AG10803 (cell line): ENCODE data around the gene WASL.
"Not testable (repeated sequence)": the region's sequence is repeated elsewhere in the genome, so short reads cannot be mapped to it uniquely, and the experiment has no call there.

ENCODE experiments used
- DNase-seq: peaks from one replicate; pipeline ENCODE4 v3.0.0; 2010; ENCODE audit warnings: low read depth
- H3K4me3 ChIP-seq: 2 replicates; pipeline ENCODE4 v1.5.1; 2011; ENCODE audit warnings: mild to moderate bottlenecking, low read length, control low read depth
- CTCF ChIP-seq: conservative IDR thresholded peaks from 2 replicates; pipeline ENCODE4 v1.5.1; 2011; ENCODE audit warnings: mild to moderate bottlenecking, low read length, control low read depth, inconsistent platforms

WASL gene

GRCh38 chr7:123746931-123747488 lies 1.8 kb downstream of the WASL start:
- TF ChIP-seq CTCF = no peak
- H3K4me3 ChIP-seq = peak overlapping the region; percentile 85
- no peak for DNase-seq

GRCh38 chr7:123746055-123746454 lies 2.7 kb downstream of the WASL start:
- H3K4me3 ChIP-seq = no peak overlapping the region
- TF ChIP-seq CTCF = no peak
- DNase-seq = no peak

- no peak overlapping the region for H3K4me3 ChIP-seq
- no peak for DNase-seq
- TF ChIP-seq CTCF = no peak
Measured at GRCh38 chr7:123745437-123745836, 3.4 kb downstream of the WASL start.

GRCh38 chr7:123744416-123744815 lies 4.4 kb downstream of the WASL start:
- TF ChIP-seq CTCF = no peak

GRCh38 chr7:123741940-123742339 lies 6.9 kb downstream of the WASL start:
- H3K4me3 ChIP-seq = no peak overlapping the region
- TF ChIP-seq CTCF = no peak
- DNase-seq = no peak

More at GRCh38 chr7:123744416-123744815, 4.4 kb downstream of the WASL start:
- H3K4me3 ChIP-seq = no peak overlapping the region
- no peak for DNase-seq

- TF ChIP-seq CTCF = no peak
- no peak for DNase-seq
- H3K4me3 ChIP-seq = no peak overlapping the region
Measured at GRCh38 chr7:123738808-123739207, 10.0 kb downstream of the WASL start.

- DNase-seq = no peak
- no peak overlapping the region for H3K4me3 ChIP-seq
- no peak for TF ChIP-seq CTCF
Measured at GRCh38 chr7:123738356-123738755, 10.4 kb downstream of the WASL start.

- DNase-seq, H3K4me3 ChIP-seq: not testable (repeated sequence)
Measured at GRCh38 chr7:123737168-123737674, 11.6 kb downstream of the WASL start.
